CMK (cell line): ENCODE data around the gene ETDC.
"Not testable (repeated sequence)": the region's sequence is repeated elsewhere in the genome, so short reads cannot be mapped to it uniquely, and the experiment has no call there.

ENCODE experiments used
- DNase-seq: peaks from one replicate; pipeline ENCODE4 v3.0.0-alpha.2; 2010; ENCODE audit warnings: low read depth

ETDC gene

DNA sequence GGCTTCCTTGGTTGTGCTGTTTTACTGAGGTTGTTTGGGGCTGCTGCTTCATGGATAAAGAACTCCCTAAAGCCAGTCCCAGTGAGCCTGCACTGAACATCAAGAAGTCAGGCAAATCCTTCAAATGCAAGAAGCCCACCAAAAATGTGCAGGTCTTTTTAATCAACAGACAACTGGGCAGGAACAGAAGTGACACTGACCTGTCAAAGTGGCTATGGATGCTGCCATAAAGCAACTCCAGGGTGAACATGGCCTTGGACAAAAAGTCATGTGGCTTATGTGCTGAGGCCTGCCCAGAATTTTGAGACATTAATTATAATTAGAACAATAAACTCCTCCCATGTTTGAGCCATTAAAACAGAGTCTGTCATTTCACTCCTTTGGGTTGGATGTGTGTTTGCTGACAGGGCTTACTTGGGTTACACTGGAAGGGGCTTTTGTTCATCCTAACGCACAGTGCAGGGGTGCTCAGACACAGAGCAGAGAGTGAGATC is at the start of gene ETDC:
TSS of gene ETDC (plus strand) at position 51 of the 494 bp plus-strand sequence. CDS start at position 51, 0 bp downstream.
- DNase-seq, result no peak

DNA sequence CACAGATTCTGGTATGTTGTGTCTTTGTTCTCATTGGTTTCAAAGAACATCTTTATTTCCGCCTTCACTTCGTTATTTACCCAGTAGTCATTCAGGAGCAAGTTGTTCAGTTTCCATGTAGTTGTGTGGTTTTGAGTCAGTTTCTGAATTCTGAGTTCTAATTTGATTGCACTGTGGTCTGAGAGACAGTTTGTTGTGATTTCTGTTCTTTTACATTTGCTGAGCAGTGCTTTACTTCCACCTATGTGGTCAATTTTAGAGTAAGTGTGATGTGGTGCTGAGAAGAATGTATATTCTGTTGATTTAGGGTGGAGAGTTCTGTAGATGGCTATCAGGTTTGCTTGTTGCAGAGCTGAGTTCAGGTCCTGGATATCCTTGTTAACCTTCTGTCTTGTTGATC is 48.3 kb upstream of the ETDC start:
- not testable (repeated sequence) for DNase-seq

DNA sequence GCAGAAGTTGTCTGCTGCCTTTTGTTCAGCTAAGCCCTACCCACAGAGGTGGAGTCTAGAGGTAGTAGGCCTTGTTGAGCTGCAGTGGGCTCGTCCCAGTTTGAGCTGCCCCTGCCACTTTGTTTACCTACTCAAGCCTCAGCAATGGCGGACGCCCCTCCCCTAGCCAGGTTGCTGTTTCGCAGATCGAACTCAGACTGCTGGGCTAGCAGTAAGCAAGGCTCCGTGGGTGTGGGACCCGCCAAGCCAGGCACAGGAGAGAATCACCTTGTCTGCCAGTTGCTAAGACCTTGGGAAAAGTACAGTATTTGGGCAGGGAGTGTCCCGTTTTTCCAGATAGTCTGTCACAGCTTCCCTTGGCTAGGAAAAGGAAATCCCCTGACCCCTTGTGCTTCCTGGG is 45.9 kb upstream of the ETDC start:
- not testable (repeated sequence) for DNase-seq

DNA sequence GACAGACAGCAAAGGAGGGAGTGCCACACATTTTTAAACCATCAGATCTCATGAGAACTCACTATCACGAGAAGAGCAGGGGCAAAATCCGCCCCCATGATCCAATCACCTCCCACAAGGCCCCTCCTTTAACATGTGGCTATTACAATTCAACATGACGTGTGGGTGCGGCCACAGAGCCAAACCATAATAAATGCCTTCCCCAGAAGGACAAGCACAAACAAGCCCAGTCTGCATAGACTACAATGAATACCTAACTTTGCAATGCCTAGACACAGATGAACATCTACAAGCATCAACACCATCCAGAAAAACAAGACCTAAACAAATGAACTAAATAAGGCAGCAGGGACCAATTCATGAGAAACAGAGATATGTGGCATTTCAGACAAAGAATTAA is 45.1 kb upstream of the ETDC start:
- no peak for DNase-seq

DNA sequence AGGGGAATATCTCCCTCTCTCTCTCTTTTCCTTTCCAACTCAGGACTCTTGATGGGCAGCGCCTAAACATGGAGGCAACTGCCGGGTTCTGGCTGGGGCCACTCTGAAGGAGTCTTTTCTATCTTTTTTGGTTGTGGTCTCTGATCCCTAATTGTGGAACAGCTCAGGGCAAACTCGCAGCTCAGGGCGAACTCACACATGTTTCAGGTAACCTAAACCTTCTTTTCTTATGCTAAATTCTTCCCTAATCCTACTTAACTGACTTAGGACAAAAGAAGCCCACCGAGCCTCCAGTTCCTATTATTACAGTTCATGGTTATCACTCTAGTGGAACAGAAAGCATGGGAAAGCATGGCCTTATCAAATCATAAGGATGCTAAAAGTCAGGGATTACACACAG is 36.1 kb upstream of the ETDC start:
- no peak for DNase-seq

DNA sequence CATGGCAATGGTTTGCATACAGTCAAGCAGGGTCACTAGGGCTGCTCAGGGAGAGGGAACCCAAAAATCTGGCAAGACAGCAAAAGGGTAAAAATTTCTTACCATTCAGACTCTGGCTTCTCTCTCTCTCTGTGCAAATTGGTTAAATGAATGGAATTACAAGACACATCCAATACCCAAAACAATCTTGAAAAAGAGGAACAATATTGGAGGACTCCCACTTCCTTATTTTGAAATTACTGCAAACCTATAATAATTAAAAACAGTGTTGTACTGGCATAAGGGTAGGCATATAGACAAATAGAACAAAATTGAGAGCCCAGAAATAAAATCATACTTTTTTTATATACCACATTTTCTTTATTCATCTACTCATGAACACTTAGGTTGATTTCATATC is 33.3 kb upstream of the ETDC start:
- DNase-seq, result no peak

DNA sequence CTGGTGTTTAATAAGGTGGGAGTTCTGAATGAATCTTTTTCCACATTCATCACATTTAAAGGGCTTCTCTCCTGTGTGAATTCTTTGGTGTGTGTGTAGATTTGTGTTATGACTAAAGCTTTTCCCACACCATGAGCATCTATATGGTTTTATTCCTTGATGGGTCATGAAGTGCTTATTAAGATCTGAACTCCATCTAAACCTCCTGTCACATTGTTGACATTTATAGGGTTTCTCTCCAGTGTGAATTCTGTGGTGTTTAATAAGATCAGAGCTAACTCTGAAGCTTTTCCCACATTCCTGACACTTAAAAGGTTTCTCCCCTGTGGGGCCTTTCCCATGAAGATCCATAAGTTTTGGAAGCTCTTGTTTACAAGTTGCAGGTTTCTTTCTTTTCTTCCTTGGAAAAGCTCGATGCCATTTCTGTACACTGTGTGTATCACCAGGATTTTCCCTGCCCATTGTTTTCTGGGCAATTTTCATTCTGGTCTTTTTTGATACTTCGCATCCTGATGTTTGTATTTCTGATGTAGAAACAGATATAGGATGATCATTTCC is 21.9 kb upstream of the ETDC start:
- DNase-seq, result no peak

DNA sequence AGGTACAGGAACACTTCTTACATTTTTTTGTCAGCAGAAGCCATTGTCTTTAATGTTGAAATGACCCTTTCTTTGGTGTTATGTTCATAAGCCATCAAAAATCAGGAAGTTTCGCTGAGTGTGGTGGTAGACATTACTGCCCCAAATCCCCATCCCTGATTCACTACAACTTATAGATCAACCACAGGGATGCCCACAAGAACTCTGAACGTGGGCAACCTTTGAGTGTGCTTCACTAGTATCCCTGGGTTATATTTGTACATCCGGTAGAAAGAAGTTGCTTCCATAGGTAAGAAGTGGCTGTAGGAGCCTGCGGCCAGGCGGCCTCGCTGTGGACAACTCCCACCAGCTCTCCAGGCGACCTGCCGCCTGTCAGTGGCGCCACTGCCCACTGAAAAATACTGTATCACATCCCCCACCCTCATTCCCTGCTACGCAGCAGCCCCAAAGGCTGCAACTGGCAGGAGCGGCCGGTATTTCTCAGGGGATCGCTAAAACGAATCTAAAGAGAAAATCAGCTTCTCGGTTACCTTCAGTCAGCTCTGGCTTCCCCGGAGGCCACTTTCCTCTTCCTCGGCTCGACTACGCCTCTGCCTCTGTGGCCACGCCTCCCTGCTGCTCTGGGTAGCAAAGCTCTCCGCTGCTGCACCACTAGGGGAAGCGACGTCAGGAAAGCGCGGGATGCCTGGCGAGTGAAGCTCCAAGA is 13.9 kb upstream of the ETDC start:
- no peak for DNase-seq

DNA sequence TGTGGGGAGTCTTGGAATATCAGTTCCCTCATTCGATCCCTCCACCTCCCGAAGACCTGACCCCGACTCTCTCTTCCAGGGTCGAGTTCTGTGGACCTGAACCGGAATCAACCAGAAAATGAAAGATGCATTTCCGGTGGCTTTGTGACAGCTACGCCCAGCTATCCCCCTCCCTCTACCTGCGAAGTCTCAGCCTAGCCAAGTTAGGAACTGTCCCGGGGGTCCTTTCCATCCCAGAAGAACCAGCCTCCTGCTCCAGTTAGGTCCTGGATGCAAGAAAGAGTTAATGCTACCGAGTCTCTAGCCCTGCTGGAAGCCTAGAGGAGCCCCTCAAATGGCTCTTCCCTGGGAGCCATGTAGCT is 13.4 kb upstream of the ETDC start:
- no peak for DNase-seq

DNA sequence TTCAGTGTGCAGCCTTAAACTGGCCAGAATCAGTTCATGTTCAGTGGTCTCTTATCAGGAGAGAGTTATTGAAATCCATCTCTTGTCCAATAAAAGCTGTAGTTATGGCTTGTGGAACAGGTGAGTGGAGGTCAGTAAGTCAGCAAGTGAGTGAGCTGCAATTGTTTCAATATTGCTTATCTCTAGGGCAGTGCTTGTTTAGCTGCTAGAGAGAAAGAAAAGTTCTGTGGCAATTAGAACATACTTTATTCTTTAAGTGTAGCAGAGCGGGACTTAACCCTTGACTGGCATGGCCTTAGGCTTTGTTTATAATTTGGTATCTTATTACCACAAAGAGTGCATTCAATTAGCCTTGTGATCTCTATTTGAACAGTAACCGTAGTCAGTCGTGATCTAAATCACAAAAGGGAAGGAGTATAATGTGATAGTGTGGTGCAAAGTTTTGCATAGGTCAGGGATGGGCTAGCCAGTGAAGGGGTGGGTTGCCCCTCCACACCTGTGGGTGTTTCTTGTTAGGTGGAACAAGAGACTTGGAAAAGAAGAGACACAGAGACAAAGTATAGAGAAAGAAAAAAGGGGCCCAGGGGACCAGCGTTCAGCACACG is 6.9 kb upstream of the ETDC start:
- no peak for DNase-seq

DNA sequence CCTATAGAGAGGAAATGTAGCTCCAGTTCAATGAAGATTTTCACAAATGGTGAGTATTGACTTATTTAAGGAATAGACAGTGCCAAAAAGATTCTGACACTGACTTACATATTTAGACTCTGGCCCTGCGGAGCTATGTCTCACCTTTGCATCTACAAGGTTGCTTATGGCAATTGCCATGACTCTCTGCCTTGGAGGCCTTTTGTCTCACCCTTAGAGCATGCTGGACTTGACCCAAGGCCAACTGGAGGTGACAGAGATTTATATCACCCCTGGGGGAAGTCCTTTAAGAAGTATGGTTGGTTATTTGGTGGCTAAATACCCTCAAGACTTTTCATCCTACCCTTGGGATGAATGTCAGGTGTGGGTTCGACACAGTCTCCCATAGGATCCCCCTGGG is 4.5 kb upstream of the ETDC start:
- no peak for DNase-seq

DNA sequence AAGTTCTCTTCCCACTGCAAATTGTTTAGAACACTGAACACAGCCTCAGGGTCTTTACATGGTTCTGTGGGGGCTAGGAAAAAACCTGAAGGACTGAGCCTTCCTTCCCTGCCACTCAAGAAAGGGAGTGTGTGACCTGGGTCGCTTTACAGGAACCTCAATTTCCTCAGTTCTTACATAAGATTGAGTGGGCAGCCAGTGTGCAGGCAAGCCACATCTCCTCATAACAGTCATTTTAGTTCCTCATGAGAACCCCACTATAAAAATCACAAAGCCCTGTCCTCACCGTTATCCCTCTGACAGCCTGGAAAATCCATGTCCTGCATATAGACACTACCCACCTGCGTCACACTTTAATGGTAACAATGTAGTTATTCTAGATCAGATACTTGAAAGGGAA is 2.1 kb upstream of the ETDC start:
- DNase-seq, result no peak

DNA sequence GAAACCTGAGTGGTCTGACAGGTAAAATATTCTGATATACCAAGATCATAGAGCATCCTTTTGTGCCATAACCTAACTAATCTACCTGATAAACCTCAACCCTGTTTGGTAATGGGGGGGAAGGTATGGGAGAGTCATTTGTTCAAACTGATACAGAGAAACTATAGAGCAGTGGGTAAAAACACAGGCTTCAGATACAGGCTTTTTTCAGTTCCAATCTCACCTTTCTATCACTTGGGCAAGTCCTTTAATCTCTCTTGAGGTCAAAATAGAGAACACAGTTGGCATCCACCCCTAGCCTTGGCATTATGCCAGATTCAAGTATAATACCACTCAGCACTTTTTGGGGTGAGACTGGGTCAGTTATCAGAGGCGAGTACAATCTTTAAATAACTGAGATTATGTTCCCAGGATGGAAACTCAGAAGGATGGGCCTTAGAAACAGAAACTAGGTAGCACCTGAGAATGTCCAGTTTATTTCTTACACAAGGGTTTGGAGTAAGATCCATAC is 880 bp upstream of the ETDC start:
- DNase-seq, result no peak

DNA sequence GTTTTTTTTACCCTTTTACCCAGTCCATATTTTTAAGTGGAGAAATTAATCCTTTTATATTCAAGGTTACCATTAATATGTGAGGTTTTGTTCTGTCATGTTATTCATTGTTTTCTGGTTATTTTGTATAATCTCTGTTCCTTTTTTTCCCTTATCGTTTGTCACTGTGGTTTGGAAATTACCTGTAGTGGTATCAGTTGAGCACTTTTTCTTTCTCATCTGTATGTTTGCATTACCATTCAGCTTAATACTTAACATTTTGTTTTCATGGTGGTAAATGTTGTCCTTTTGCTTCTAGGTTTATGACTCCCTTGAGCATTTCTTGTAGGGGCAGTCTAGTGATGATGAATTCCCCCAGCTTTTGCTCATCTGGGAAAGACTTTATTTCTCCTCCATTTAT is 6.6 kb downstream of the ETDC start:
- DNase-seq, result no peak

DNA sequence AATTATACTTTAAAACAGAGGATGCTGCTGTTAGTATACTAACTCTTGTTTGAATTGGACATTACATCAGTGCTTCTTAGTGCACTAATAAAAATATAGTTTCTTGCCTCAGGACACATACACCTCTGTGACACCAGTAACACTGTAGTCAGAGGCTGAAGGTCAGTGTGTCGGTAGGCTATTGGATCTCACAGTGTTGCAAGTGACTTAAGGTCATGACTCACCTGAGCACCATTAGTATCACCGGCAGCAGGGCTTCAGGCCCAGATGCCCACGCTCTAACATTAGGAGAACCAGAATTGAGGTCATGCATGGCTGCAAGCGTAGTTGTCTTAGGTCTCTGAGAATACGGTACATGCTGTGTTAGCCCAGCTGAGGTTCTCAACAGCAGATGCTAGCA is 15.2 kb downstream of the ETDC start:
- DNase-seq, result no peak

DNA sequence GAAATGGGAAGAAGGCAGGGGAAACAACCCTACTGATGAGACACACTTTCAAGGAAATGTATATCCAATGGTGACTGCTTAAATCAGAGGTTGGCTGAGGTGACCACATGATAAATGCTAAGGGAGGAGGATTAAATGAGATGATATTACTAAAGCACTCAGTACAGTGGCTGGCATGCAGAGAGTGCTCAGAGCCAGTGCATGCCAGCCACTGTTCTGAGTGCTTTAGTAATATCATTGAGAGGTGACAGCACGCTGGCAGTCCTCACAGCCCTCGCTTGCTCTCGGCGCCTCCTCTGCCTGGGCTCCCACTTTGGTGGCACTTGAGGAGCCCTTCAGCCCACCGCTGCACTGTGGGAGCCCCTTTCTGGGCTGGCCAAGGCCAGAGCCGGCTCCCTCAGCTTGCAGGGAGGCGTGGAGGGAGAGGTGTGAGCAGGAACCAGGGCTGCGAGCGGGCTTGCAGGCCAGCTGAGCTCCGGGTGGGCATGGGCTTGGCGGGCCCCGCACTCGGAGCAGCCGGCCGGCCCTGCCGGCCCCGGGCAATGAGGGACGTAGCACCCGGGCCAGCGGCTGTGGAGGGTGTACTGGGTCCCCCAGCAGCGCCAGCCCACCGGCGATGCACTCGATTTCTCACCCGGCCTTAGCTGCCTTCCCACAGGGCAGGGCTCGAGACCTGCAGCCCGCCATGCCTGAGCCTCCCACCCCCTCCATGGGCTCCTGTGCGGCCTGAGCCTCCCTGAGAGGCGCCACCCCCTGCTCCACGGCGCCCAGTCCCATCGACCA is 15.9 kb downstream of the ETDC start:
- not testable (repeated sequence) for DNase-seq

DNA sequence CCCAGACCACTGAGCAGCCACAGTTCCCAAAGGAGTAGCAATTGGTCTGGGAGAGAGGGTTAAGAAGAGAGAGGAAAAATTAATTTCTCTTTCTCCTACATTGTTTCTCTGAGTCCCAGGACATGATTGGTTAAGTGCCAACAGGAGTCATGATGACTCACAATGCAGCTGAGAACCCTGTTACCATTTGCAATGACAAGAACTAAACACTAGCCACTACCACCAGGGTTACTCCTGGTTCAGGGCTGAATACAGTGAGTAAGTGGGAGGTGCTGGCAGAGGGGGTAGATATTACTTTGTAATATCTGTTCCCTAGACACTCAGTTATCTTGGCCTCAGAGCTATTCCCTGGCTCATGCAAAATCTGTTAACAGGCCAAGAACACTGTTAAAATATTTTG is 18.0 kb downstream of the ETDC start:
- DNase-seq, result no peak

DNA sequence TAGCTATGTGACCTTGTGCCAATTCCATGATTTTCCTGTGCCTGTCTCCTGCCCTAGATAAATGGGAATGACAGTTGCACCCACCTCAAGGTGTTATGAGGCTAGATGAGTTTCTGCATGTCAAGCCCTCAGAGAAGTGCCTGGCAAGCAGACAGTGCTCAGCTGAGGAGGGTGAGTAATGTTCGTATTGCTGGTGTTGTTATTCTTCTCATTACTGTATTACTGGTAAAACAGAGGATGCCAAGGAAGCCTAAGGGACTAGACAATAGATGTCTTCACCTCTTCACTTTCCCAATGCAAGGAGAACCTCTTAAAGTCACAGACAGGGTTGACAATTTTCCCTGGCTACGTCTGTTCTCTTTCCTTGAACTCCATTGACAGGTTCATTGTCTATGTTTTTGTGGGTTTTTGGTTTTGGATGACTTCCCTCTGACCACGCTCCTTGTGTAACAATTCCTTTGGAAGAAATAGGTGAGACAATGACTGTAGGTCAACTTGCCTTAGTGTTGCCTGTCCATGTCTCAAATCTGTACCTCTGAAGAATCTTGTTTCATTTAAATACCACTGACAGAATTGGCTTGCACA is 19.2 kb downstream of the ETDC start:
- no peak for DNase-seq

DNA sequence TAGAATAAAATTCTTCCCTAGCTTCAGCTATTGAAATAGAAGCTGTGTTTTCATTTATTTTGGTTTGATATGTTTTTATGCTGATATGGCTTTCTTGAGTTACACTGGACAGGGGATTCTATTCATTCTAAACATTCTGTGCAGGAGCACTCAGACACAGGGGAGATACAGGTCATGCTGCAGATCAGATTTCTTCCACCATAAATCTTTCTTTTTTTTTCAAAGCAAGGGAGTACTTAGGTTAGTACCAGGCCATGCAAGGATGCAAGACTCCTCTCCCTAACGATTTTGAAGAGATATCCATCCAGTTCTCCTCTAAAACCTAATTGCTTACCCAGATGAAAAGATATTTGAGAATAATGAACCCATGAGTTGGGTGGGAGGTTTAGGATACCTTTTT is 21.4 kb downstream of the ETDC start:
- DNase-seq, result no peak

DNA sequence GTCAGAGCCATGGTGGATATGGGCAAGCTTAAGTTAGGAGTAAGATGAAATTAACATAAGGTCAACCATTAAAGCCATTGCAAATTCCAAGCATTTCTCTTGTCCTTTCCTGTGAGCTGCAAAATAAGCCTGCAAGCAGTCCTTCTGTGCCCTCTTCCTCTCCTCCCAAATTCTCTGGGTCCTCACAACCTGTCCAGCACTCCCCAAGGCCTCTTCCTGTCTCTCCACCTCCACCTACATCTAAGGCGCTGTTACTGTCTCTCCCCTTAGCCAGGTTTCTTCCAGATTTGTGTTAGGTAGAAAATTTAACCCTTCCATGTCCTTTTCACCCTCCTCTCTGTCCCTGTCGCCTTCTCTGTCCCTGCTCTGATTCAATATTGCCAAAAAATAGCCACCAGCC is 22.2 kb downstream of the ETDC start:
- no peak for DNase-seq

DNA sequence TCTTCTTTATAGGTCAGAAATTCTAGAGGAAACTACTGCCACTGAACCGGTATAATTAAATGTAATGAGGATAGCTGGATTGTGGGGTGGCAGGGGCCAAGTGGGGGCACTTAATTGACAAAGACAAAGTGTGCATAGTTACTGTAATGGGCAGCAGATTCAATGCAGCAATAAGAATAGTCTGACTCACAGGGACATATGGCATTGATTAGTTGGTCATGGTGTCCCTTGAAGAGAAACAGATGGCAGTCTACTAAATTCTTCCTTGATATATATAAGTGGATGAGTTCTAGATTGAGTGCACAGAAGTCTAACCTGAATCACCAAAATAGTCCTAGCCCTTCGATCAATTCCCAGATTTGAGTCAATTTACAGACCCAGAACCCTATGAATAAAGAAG is 31.6 kb downstream of the ETDC start:
- DNase-seq, result no peak

DNA sequence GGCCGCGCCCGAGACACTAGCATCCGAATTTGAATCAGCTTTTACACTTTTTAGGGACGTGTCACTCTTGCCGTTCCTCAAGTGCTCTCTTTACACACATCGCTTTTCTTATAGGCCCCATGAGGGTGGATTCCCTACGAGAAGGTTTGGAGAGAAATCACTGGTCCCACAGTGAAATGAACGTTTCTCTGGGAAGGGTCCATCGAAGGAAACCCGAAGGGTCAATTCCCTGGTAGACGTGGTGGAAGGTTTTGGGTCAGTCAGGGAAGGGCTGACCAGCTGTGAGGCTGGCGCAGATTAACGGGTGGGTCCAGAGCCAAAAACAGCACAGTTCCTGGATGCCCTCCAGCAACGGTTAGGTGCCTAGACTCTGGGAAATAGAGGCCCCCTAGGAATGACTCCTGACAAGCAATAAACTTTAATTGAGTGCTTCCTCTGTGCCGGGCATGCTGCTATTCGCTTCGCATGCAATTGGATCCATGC is 35.9 kb downstream of the ETDC start:
- DNase-seq, result no peak
